PFSK-1 (cell line): ENCODE data around the gene TESK2.

Experiments
- SIN3A ChIP-seq: IDR thresholded peaks from 2 replicates; pipeline ENCODE4 v1.6.1; 2012; ENCODE audit warnings: mild to moderate bottlenecking, low read length, moderate library complexity, borderline replicate concordance; ENCODE audit not compliant: insufficient read depth
- TAF1 ChIP-seq: IDR thresholded peaks from 2 replicates; pipeline ENCODE4 v1.6.1; 2012; ENCODE audit warnings: low read length, control low read depth, borderline replicate concordance; ENCODE audit not compliant: insufficient read depth
- TF ChIP-seq, protein P1 (sequence below), 2 experiments: IDR thresholded peaks; 2 replicates each; pipeline versions ENCODE4 v1.6.1 to v1.8.0; 2011 to 2012; ENCODE audit warnings: low read depth in 2 of 2, low read length in 2 of 2, control low read depth in 1 of 2, inconsistent platforms in 1 of 2, mild to moderate bottlenecking in 1 of 2, moderate library complexity in 1 of 2; ENCODE audit not compliant: insufficient read depth in 1 of 2

DNA sequence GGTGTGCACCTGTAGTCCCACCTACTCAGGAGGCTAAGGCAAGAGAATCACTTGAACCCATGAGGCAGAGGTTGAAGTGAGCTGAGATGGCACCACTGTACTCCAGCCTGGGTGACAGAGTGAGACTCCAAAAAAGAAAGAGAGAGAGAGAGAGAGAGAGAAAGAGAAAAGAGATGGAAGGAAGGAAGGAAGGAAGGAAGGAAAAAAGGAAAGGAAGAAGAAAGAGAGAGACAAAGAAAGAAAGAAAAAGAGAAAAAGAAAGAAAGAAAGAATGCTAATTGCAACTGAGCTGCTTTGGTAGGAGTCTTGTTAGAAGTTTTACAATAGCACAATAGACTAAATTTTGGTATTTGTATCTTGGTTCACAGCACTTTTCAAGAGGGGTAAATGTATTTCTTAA lies 25.7 kb downstream of the TESK2 start:
- TF ChIP-seq TAF1, result no peak
- TF ChIP-seq, protein P1, sequence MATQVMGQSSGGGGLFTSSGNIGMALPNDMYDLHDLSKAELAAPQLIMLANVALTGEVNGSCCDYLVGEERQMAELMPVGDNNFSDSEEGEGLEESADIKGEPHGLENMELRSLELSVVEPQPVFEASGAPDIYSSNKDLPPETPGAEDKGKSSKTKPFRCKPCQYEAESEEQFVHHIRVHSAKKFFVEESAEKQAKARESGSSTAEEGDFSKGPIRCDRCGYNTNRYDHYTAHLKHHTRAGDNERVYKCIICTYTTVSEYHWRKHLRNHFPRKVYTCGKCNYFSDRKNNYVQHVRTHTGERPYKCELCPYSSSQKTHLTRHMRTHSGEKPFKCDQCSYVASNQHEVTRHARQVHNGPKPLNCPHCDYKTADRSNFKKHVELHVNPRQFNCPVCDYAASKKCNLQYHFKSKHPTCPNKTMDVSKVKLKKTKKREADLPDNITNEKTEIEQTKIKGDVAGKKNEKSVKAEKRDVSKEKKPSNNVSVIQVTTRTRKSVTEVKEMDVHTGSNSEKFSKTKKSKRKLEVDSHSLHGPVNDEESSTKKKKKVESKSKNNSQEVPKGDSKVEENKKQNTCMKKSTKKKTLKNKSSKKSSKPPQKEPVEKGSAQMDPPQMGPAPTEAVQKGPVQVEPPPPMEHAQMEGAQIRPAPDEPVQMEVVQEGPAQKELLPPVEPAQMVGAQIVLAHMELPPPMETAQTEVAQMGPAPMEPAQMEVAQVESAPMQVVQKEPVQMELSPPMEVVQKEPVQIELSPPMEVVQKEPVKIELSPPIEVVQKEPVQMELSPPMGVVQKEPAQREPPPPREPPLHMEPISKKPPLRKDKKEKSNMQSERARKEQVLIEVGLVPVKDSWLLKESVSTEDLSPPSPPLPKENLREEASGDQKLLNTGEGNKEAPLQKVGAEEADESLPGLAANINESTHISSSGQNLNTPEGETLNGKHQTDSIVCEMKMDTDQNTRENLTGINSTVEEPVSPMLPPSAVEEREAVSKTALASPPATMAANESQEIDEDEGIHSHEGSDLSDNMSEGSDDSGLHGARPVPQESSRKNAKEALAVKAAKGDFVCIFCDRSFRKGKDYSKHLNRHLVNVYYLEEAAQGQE (IDR thresholded peaks at IDR 0.05; ENCODE audit: insufficient read depth in 1 of 2, low read depth in 2 of 2, low read length in 2 of 2), result no peak
- no peak for TF ChIP-seq SIN3A
